ENCODE data around the gene SLC5A11. TPM values are rescaled to one million over a fixed set of nuclear protein-coding genes. Genes with fewer than 3 reads are reported as not detected.

The SLC5A11 gene
- total and polyA plus RNA-seq, 11 donors, result 0.75 TPM; not detected in 10

DNA sequence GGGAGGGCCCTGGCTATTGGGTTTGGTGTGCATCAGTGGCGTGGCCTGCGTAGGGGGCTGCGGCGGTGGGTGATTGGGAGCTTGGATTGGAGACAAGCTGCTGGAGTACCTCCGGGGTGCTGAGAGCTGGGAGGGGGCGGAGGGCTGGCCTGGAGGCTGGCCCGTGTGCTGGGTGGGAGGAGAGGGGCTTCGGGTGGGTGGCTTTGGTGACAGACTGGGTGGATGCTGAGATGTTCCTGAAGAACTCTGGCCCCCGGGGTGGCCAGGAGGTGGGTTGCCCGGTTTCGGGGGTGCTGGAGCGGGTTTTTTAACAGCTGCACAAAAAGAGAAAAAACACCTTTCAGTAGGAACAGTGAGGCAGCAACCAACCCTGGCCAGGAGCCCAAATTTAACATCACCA, 85.3 kb downstream of the SLC5A11 start:
- Histone ChIP-seq H3K36me3 (peaks cover 0 to 100% (median 98%) of the 10 kb centered on the region in 9 donors), H3K27ac (no peak overlapping the region), H3K9me3 (no peaks in the 10 kb centered on the region), H3K4me3 (no peak overlapping the region), H3K27me3 (no peaks in the 10 kb centered on the region), H3K4me1 (no peaks in the 10 kb centered on the region)
- ATAC-seq, result no peak
- DNase-seq, result no peak
- TF ChIP-seq POLR2A (IDR thresholded peaks at IDR 0.05), result no peak
- TF ChIP-seq, protein P1, sequence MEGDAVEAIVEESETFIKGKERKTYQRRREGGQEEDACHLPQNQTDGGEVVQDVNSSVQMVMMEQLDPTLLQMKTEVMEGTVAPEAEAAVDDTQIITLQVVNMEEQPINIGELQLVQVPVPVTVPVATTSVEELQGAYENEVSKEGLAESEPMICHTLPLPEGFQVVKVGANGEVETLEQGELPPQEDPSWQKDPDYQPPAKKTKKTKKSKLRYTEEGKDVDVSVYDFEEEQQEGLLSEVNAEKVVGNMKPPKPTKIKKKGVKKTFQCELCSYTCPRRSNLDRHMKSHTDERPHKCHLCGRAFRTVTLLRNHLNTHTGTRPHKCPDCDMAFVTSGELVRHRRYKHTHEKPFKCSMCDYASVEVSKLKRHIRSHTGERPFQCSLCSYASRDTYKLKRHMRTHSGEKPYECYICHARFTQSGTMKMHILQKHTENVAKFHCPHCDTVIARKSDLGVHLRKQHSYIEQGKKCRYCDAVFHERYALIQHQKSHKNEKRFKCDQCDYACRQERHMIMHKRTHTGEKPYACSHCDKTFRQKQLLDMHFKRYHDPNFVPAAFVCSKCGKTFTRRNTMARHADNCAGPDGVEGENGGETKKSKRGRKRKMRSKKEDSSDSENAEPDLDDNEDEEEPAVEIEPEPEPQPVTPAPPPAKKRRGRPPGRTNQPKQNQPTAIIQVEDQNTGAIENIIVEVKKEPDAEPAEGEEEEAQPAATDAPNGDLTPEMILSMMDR (IDR thresholded peaks at IDR 0.05), result no peak
- intact Hi-C loops (cut with DNase I), result loop anchor here in 1 of 10 donors (10.0 kb wide), 1 partner anchor 294 kb away; no protein-coding TSS in a partner anchor
- WGBS, 4 donors, result 96 to 98% (median 97%) methylated on average over 12 of the region's 12 CpGs

DNA sequence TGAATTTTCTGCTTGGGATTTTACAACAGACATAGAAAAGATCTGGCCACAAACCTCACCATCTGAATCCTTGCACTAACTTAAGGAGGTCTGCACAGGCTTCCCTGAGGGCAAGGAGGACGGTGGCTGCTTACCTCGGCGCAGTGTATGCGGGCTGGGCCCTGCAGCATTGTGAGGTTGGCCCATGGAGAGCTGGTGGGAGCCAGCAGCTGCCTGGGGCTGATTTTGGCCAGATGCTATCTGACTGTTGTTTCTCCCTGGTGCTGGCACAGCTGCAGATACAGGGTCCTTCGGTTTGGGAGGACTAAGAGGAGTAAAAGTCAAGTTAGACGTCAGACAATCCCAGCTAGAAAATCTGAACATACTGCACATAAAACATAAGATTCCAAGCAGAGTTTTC, 89.6 kb downstream of the SLC5A11 start:
- DNase-seq (no peak), ATAC-seq (no peak)
- Histone ChIP-seq H3K27ac (peak overlapping the region in 1 of 12 donors; percentile 5), H3K4me1 (no peaks in the 10 kb centered on the region), H3K9me3 (no peaks in the 10 kb centered on the region), H3K36me3 (peaks cover 0 to 100% (median 98%) of the 10 kb centered on the region in 9 donors), H3K4me3 (no peak overlapping the region), H3K27me3 (no peaks in the 10 kb centered on the region)
- intact Hi-C loops (cut with DNase I), result loop anchor here in 1 of 10 donors (10.0 kb wide), 1 partner anchor 289 kb away; no protein-coding TSS in a partner anchor
- TF ChIP-seq, protein P1 (IDR thresholded peaks at IDR 0.05), result no peak
- WGBS, 4 donors, result 87 to 96% (median 93%) methylated on average over 6 of the region's 6 CpGs

DNA sequence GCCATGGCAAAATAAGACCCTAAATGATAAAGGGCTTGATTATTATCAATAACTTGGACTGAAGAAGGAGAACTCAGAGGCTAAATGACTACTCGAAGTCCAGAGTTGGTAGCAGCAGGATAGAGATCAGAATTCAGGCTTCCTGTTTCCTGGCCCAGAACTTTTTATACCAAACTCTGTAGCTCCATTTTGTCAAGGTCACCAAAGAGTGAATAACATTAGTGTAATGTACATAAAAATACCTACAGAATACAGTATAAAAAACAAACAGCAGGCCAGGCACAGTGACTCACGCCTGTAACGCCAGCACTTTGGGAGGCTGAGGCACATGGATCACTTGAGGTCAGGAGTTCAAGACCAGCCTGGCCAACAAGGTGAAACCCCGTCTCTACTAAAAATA, 90.4 kb downstream of the SLC5A11 start:
- H3K27ac ChIP-seq, result no peak overlapping the region
- WGBS, 4 donors, result 86 to 93% (median 89%) methylated on average over 4 of the region's 4 CpGs

DNA sequence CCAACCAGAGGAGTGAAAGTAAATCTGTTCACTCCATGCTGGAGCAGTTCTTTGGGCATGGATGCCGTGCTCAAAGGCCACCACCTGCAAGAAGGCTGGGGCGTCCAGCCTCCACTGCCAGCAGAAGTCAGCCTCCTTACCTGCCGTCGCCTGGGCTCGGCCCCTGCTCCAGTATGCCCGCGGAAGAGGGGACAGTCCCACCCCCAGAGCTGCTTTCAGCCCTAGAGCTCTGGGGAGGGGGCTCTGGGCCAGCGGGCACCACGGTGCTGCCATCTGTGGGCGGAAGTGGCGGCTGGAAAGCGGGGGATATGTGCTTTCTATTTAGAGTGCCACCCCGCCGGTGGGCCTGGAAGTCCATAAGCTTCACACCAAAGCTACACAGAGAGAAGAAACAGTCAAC, 93.5 kb downstream of the SLC5A11 start:
- TF ChIP-seq, protein P1 (IDR thresholded peaks at IDR 0.05), result no peak
- TF ChIP-seq POLR2A (IDR thresholded peaks at IDR 0.05), result no peak
- intact Hi-C loops (cut with DNase I), result loop anchor here in 1 of 10 donors (10.0 kb wide), 1 partner anchor 286 kb away; no protein-coding TSS in a partner anchor
- Histone ChIP-seq H3K36me3 (peaks cover 5 to 100% (median 98%) of the 10 kb centered on the region in 9 donors), H3K4me1 (no peaks in the 10 kb centered on the region), H3K9me3 (no peaks in the 10 kb centered on the region), H3K27ac (no peak overlapping the region), H3K4me3 (no peak overlapping the region), H3K27me3 (no peaks in the 10 kb centered on the region)
- ATAC-seq, result peak in 1 of 4 donors; percentile 42
- no peak for DNase-seq
- 88 to 97% (median 95%) methylated on average over 14 of the region's 14 CpGs for WGBS, 4 donors

More for the DNA sequence above, 90.4 kb downstream of the SLC5A11 start:
- H3K4me3 ChIP-seq, result no peak overlapping the region
- no peak for DNase-seq
- H3K36me3 ChIP-seq, result peaks cover 0 to 100% (median 98%) of the 10 kb centered on the region in 9 donors
- TF ChIP-seq, protein P1 (IDR thresholded peaks at IDR 0.05), result no peak
- TF ChIP-seq POLR2A (IDR thresholded peaks at IDR 0.05), result no peak
- ATAC-seq, result no peak
- no peaks in the 10 kb centered on the region for H3K4me1 ChIP-seq
- H3K9me3 ChIP-seq, result no peaks in the 10 kb centered on the region
- no peaks in the 10 kb centered on the region for H3K27me3 ChIP-seq
- intact Hi-C loops (cut with DNase I), result loop anchor here in 1 of 10 donors (10.0 kb wide), 1 partner anchor 289 kb away; no protein-coding TSS in a partner anchor

All from heart left ventricle (tissue), 16 donors.